Testis (tissue), 2 donors: ENCODE measurements around the gene BAD.

Experiments
- POLR2A ChIP-seq: fragments of 450-650 bp; IDR thresholded peaks from one replicate; pipeline ENCODE4 v1.6.1; 2017; ENCODE audit warnings: antibody characterized with exemption, mild to moderate bottlenecking, moderate library complexity
- TF ChIP-seq, protein P1 (sequence below), 3 experiments: fragments of 450-650 bp in 2 of 3; fragments of 200-600 bp in 1 of 3; sonication (generic) in 1 of 3; IDR thresholded peaks; one replicate each; pipeline ENCODE4 v1.5.1; 2016 to 2019; ENCODE audit warnings: antibody characterized with exemption in 3 of 3, mild to moderate bottlenecking in 2 of 3, moderate library complexity in 1 of 3

GRCh38 chr11:64267207-64267945 is 17.1 kb downstream of the BAD start:
- TF ChIP-seq, protein P1, sequence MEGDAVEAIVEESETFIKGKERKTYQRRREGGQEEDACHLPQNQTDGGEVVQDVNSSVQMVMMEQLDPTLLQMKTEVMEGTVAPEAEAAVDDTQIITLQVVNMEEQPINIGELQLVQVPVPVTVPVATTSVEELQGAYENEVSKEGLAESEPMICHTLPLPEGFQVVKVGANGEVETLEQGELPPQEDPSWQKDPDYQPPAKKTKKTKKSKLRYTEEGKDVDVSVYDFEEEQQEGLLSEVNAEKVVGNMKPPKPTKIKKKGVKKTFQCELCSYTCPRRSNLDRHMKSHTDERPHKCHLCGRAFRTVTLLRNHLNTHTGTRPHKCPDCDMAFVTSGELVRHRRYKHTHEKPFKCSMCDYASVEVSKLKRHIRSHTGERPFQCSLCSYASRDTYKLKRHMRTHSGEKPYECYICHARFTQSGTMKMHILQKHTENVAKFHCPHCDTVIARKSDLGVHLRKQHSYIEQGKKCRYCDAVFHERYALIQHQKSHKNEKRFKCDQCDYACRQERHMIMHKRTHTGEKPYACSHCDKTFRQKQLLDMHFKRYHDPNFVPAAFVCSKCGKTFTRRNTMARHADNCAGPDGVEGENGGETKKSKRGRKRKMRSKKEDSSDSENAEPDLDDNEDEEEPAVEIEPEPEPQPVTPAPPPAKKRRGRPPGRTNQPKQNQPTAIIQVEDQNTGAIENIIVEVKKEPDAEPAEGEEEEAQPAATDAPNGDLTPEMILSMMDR (IDR thresholded peaks at IDR 0.05), result no peak
- TF ChIP-seq POLR2A, result no peak
